Stomach (tissue), 4 donors: Measurements from ENCODE around the gene HSPB7.

Experiments used
- CTCF ChIP-seq, 7 experiments: fragments of 450-650 bp in 4 of 7; fragments of 200-600 bp in 3 of 7; sonication (generic) in 3 of 7; IDR thresholded peaks; one replicate each; pipeline ENCODE4 v1.5.1; 2016 to 2019; ENCODE audit warnings: antibody characterized with exemption in 7 of 7, control low read depth in 2 of 7, mild to moderate bottlenecking in 1 of 7
- POLR2A ChIP-seq, 4 donors: fragments of 450-650 bp; IDR thresholded peaks; one replicate each; pipeline ENCODE4 v1.6.1; 2016; ENCODE audit warnings: antibody characterized with exemption in 4 of 4, control low read depth in 2 of 4, mild to moderate bottlenecking in 1 of 4, moderate library complexity in 1 of 4

GRCh38 chr1:15969321-15969880, 48.4 kb downstream of the HSPB7 start:
- TF ChIP-seq CTCF (IDR thresholded peaks at IDR 0.05) (no peak), POLR2A (IDR thresholded peaks at IDR 0.05) (no peak)
